HG03108 (cell line): ENCODE data around the gene LDAH.
"Not testable (repeated sequence)": the region's sequence is repeated elsewhere in the genome, so short reads cannot be mapped to it uniquely, and the experiment has no call there.

Experiments
- ATAC-seq: cut with Tn5 transposase; IDR thresholded peaks from one replicate; pipeline ENCODE4 v1.9.1; 2021; ENCODE audit warnings: moderate library complexity; ENCODE audit not compliant: unreplicated experiment

Gene LDAH

DNA sequence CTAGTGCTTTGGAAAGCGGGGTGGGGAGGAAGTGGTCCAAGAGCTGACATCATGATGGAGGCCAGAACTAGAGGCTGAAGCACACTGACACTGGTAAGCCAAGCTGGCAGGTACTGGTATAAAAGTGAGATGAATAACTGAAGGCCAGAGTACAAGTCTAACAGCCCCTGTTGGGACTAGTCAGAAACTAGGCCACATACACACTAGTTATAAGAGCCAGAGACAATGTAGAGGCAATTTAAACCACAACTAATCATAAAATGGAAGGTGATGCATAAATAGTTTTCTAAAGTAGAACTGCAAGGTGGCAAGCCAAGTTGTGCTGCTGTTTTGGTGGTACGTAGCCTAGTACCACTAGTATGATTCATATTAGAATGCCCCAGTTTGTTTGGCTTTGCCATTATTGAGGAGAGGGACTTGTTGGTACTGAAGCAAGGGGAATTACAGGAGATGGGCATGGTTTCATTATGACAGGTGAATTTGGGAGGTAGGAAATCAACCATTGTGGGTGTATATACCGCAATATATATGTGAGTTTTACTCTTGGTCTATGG is 98.3 kb downstream of the LDAH start:
- no peak for ATAC-seq

DNA sequence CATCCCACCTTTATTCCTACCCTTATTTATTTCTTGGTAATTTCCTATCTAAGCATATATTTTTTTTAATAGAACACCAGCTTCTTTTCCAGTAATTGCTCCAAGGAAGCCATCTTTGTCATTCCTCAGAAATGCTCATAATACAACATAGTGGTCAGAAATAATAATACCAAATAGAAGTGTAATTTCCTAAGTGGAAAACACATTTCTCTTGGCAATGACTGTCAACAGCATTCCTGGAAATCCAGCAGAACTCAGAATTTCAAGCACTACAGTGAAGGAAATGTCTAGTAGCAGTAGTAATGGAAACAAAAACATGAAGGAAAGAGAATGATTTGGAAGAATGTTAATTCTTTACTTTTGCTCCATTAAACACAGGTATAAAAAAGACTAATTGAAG is 99.4 kb downstream of the LDAH start:
- ATAC-seq, result no peak

DNA sequence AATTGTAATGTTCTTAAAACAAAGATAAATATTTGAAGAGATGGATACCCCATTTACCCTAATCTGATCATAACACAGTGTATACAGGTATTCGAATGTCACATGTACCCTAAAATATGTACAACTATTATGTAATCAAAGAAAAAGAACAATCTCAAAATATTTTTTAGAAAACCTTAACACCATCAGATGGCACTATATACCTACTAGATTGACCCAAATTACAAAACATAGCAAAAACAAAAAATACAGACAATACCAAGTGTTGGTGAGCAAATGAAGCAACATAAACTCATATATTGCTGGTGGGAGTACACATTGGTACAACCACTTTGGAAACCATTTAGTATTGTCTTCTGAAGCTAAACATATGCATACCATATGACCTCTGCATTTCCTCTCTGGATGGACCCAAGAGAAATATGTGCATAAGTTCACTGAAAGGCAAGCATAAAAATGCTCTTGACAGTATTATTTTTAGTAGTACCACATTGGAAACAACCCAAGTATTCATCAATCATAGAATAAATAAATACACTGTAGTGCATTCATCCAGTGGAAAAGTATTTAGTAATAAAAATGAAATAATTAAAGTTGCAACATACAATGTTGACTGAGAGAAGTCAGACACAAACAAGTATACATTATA is 100.2 kb downstream of the LDAH start:
- no peak for ATAC-seq

- ATAC-seq, result no peak
Measured at GRCh38 chr2:20717641-20718040, 105.3 kb downstream of the LDAH start.

- ATAC-seq, result not testable (repeated sequence)
Measured at GRCh38 chr2:20716164-20716563, 106.7 kb downstream of the LDAH start.

DNA sequence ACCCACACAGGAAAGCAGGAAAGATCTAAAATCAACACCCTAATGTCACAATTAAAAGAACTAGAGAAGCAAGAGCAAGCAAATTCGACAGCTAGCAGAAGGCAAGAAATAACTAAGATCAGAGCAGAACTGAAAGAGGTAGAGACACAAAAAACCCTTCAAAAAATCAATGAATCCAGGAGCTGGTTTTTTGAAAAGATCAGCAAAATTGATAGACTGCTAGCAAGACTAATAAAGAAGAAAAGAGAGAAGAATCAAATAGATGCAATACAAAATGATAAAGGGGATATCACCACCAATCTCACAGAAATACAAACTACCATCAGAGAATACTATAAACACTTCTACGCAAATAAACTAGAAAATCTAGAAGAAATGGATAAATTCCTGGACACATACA is 108.5 kb downstream of the LDAH start:
- ATAC-seq, result not testable (repeated sequence)

- not testable (repeated sequence) for ATAC-seq
Measured at GRCh38 chr2:20713585-20713984, 109.3 kb downstream of the LDAH start.

DNA sequence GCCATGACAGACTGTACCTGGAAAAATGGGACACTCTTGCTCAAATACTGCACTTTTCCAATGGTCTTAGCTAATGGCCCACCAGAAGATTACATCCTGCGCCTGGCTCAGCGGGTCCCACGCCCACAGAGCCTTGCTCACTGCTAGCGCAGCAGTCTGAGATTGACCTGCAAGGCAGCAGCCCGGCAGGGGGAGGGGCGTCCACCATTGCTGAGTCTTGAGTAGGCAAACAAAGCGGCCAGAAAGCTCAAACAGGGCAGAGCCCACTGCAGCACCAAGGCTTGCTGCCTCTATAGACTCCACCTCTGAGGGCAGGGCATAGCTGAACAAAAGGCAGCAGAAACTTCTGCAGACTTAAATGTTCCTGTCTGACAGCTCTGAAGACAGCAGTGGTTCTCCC is 111.3 kb downstream of the LDAH start:
- not testable (repeated sequence) for ATAC-seq

DNA sequence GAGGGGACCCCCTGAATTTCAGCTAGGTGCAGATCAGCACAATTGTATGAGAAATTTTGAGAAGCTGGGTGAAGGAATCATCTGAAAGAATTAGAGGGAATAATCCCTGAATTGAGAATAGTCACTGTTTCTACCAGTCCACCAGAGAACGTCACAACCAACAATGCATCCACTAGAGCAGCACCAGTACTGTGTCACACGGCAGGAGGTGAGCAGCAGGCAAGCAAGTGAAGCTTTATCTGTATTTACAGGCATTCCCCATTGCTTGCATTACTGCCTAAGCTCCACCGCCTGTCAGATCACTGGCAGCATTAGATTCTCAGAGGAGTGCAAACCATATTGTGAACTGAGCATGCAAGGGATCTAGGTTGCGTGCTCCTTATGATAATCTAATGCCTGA is 115.3 kb downstream of the LDAH start:
- ATAC-seq, result no peak

GRCh38 chr2:20706786-20707185 is 116.1 kb downstream of the LDAH start:
- ATAC-seq, result no peak

GRCh38 chr2:20706217-20706616 is 116.7 kb downstream of the LDAH start:
- no peak for ATAC-seq

GRCh38 chr2:20704886-20705285 is 118.0 kb downstream of the LDAH start:
- no peak for ATAC-seq

DNA sequence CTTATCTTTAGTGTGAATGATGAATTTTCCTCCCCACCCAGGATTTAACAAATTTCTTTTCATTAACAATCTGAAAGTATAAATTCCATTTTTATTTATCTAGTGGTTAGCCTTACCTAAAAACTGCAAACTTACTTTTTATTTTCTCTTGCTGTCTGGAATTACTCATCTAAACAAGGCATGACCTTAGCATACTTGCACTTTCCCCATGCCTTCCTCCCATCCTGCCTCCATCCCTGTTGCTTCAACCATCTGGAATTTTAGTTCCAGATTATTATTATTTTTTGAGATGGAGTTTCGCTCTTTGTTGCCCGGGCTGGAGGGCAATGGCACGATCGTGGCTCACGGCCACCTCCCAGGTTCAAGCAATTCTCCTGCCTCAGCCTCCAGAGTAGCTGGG is 120.3 kb downstream of the LDAH start:
- ATAC-seq, result no peak

DNA sequence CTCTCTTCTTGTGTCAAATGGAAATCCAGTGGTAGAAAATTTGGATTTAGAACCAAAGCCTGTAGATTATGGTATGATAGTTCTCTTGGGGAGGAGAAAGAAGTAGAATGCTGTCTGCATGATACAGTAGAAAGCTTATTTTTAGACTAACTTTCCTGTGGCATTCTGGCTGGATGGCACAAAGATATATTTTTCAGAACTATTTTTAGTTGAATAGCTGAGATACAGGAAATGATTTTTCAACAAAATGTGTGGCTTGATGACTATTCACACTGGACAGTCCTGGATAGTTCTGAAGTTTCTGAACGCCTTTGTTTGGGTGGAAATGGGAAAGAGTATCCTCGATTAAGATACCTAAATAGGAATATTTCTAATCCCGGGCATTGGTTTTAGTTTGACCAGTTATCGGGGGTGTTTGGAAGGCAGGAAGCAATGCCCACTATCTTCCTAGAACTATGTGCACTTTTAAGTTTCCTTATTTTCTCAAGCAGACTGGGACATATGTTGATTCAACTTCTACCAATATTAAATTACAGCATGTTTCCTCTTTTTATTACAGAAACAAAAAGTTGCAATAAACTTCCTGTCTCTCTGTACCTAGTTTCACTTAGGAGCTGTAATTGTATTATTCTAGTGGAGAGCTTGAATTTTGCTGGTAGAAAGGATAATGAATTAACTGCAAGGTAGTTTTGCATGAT is 123.8 kb downstream of the LDAH start:
- ATAC-seq, result no peak

- no peak for ATAC-seq
Measured at GRCh38 chr2:20697322-20697934, 125.5 kb downstream of the LDAH start.

- ATAC-seq, result no peak
Measured at GRCh38 chr2:20696366-20696765, 126.5 kb downstream of the LDAH start.

GRCh38 chr2:20693317-20693716 is 129.6 kb downstream of the LDAH start:
- ATAC-seq, result no peak

DNA sequence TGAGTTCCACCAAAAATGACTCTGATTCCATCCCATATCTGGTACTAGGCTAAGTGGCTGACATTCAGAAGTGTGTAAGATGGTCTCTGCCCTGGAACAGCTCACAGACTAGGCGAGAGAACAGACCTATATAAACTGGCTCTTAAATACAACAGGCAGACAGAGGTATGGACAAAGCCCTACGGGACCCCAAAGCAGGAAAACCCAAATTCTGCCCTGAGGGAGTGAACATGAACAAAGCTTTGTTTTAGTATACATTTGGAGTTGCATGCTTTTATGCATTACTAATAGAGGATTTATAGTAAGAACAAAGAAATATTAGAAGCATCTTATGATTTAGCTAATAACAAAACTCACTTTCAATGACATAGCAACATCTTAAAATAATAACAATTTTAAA is 130.8 kb downstream of the LDAH start:
- no peak for ATAC-seq

DNA sequence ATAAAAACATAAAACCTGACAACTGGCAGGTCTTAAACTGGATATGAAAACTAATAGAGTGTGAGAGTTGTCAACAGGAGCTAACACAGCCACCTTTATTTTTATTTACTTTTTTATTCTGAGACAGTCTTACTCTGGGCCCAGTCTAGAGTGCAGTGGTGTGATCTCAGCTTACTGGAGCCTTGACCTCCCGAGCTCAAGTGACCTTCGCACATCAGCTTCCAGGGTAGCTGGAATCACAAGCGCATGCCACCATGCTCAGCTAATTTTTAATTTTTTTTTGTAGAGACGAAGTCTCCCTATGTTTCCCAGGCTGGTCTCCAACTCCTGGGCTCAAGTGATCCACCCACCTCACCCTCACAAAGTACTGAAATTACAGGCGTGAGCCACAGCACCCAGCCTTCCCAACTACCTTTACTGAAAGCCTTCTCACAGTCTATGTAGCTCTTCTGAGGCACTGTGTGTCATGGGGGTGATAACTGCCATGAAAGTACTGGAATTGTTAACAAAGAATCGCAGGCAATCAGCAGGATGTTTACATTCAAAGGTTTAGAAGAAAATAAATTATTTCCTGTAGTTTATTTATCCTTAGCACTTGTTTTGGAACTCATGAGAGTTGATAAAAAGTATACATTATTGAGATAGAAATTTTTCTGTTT is 131.7 kb downstream of the LDAH start:
- no peak for ATAC-seq

DNA sequence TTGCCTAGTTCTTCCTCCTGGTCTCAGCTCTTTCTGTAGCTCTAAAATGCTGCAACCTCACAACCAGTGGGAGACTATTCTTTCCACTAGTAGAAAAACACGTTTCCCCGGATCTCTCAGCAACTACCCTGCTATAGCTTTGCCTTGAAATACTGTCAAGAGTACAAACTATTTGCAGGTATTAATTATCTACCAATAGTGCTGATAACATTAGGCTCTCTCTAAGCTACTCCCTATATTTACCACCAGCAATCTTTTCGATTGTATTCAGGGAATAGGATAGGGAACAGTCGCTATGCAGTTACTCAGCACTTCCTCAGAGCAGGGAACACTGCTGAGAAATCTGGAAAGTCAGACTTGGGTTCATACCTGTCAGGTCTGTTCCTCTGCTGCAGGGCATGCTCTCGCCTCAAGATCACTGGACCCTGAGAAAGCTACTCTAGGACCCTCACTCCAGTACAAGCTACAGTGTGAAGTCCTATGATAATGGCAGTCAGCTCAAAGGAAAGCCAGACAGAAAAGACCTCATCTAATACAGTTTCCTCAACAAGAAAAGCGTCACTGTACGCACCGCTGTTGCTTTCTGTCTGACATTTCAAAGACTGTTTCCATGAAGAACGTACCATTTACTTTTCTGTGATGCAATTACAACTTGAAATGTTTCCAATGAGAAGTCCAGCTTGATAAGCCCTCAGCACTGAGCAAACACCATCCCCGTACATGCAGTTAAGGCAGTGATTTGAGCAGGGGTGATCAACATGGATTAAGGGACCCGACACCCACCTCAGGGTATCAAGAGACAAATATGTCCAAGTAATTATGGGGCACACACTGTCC is 133.3 kb downstream of the LDAH start:
- no peak for ATAC-seq
